ENCODE measurements around the gene ADAMTS15. TPM values are rescaled to one million over a fixed set of nuclear protein-coding genes. Genes with fewer than 3 reads are reported as not detected.

Gene ADAMTS15
- total and polyA plus RNA-seq, 2 donors (not counting 1 experiment from before 2014, with no cell fraction given), result 18.2 to 24.9 TPM

GRCh38 chr11:130405428-130405827, 43.0 kb upstream of the ADAMTS15 start:
- Histone ChIP-seq H3K36me3 (ENCODE audit: control insufficient read depth, insufficient read depth, low read length) (no peaks in the 10 kb centered on the region), H3K4me1 (ENCODE audit: control insufficient read depth, extremely low read depth, insufficient read depth, low read length) (peaks cover 38% of the 10 kb centered on the region), H3K4me3 (replicated peaks in 1 of 4; ENCODE audit: control extremely low read depth in 1 of 4, insufficient read depth in 1 of 4, low read depth in 3 of 4, low read length in 4 of 4) (no peak overlapping the region), H3K27ac (ENCODE audit: insufficient read depth, low read length) (no peak overlapping the region), H3K9ac (ENCODE audit: insufficient read depth, low read length) (no peak overlapping the region), H3K4me2 (ENCODE audit: extremely low read depth, insufficient read depth, low read length) (no peak overlapping the region), H3K27me3 (ENCODE audit: control insufficient read depth, insufficient read depth, low read length) (no peaks in the 10 kb centered on the region), H3K9me3 (ENCODE audit: control insufficient read depth, insufficient read depth, low read depth, low read length) (no peaks in the 10 kb centered on the region), H2AFZ (ENCODE audit: low read length) (no peak overlapping the region), H4K20me1 (ENCODE audit: control insufficient read depth, extremely low read depth, insufficient read depth, low read length) (no peaks in the 10 kb centered on the region), H3K79me2 (ENCODE audit: control insufficient read depth, insufficient read depth, low read length) (no peaks in the 10 kb centered on the region)
- no peak for TF ChIP-seq EZH2 (IDR thresholded peaks at IDR 0.05; ENCODE audit: low read length, missing control alignments)
- TF ChIP-seq CTCF (conservative IDR thresholded peaks at IDR 0.05 in 1 of 2, IDR thresholded peaks at IDR 0.05 in 1 of 2; ENCODE audit: low read depth in 1 of 2, low read length in 2 of 2), result no peak
- DNase-seq (ENCODE audit: low read depth in 2 of 2), result no peak

- H3K9ac ChIP-seq (ENCODE audit: insufficient read depth, low read length), result no peak overlapping the region
Measured at GRCh38 chr11:130407978-130408377, 40.5 kb upstream of the ADAMTS15 start.

GRCh38 chr11:130408401-130408890, 40.0 kb upstream of the ADAMTS15 start:
- Histone ChIP-seq H3K4me3 (replicated peaks in 1 of 4; ENCODE audit: control extremely low read depth in 1 of 4, insufficient read depth in 1 of 4, low read depth in 3 of 4, low read length in 4 of 4) (no peak overlapping the region), H3K9ac (ENCODE audit: insufficient read depth, low read length) (no peak overlapping the region), H3K4me2 (ENCODE audit: extremely low read depth, insufficient read depth, low read length) (no peak overlapping the region), H2AFZ (ENCODE audit: low read length) (no peak overlapping the region), H3K36me3 (ENCODE audit: control insufficient read depth, insufficient read depth, low read length) (no peaks in the 10 kb centered on the region), H3K9me3 (ENCODE audit: control insufficient read depth, insufficient read depth, low read depth, low read length) (no peaks in the 10 kb centered on the region), H3K4me1 (ENCODE audit: control insufficient read depth, extremely low read depth, insufficient read depth, low read length) (peaks cover 23% of the 10 kb centered on the region), H3K79me2 (ENCODE audit: control insufficient read depth, insufficient read depth, low read length) (no peaks in the 10 kb centered on the region), H4K20me1 (ENCODE audit: control insufficient read depth, extremely low read depth, insufficient read depth, low read length) (no peaks in the 10 kb centered on the region), H3K27me3 (ENCODE audit: control insufficient read depth, insufficient read depth, low read length) (no peaks in the 10 kb centered on the region), H3K27ac (ENCODE audit: insufficient read depth, low read length) (peak overlapping the region; percentile 73)
- TF ChIP-seq CTCF (conservative IDR thresholded peaks at IDR 0.05 in 1 of 2, IDR thresholded peaks at IDR 0.05 in 1 of 2; ENCODE audit: low read depth in 1 of 2, low read length in 2 of 2) (no peak), EZH2 (IDR thresholded peaks at IDR 0.05; ENCODE audit: low read length, missing control alignments) (no peak)
- no peak for DNase-seq (ENCODE audit: low read depth in 2 of 2)

More at GRCh38 chr11:130407978-130408377, 40.5 kb upstream of the ADAMTS15 start:
- TF ChIP-seq CTCF (conservative IDR thresholded peaks at IDR 0.05 in 1 of 2, IDR thresholded peaks at IDR 0.05 in 1 of 2; ENCODE audit: low read depth in 1 of 2, low read length in 2 of 2) (no peak), EZH2 (IDR thresholded peaks at IDR 0.05; ENCODE audit: low read length, missing control alignments) (no peak)
- Histone ChIP-seq H3K9me3 (ENCODE audit: control insufficient read depth, insufficient read depth, low read depth, low read length) (no peaks in the 10 kb centered on the region), H3K79me2 (ENCODE audit: control insufficient read depth, insufficient read depth, low read length) (no peaks in the 10 kb centered on the region), H3K36me3 (ENCODE audit: control insufficient read depth, insufficient read depth, low read length) (no peaks in the 10 kb centered on the region), H3K4me3 (replicated peaks in 1 of 4; ENCODE audit: control extremely low read depth in 1 of 4, insufficient read depth in 1 of 4, low read depth in 3 of 4, low read length in 4 of 4) (no peak overlapping the region), H3K27ac (ENCODE audit: insufficient read depth, low read length) (peak overlapping the region; percentile 73), H3K4me1 (ENCODE audit: control insufficient read depth, extremely low read depth, insufficient read depth, low read length) (peaks cover 23% of the 10 kb centered on the region), H4K20me1 (ENCODE audit: control insufficient read depth, extremely low read depth, insufficient read depth, low read length) (no peaks in the 10 kb centered on the region), H3K4me2 (ENCODE audit: extremely low read depth, insufficient read depth, low read length) (no peak overlapping the region), H3K27me3 (ENCODE audit: control insufficient read depth, insufficient read depth, low read length) (no peaks in the 10 kb centered on the region), H2AFZ (ENCODE audit: low read length) (no peak overlapping the region)
- DNase-seq (ENCODE audit: low read depth in 2 of 2), result peak; percentile 67 to 79
